Neural cell (in vitro differentiated cells): Measurements from ENCODE around the gene PIAS4. TPM values are rescaled to one million over a fixed set of nuclear protein-coding genes. Genes with fewer than 3 reads are reported as not detected.

Experiments used
- H2AFZ ChIP-seq: fragments of 200-600, 300-800 bp; sonication (generic), shearing (Covaris generic); 2 replicates; pipeline ENCODE4 v1.6.0; 2014; ENCODE audit warnings: low read depth, mild to moderate bottlenecking, antibody characterized with exemption, low read length, moderate library complexity
- H3F3A ChIP-seq: fragments of 200-600 bp; shearing (Covaris generic); 2 replicates; pipeline ENCODE4 v1.6.1; 2016; ENCODE audit warnings: mild to moderate bottlenecking, moderate library complexity, mixed read lengths, antibody characterized with exemption, low read length; ENCODE audit not compliant: insufficient read depth, poor library complexity, severe bottlenecking
- H3K27ac ChIP-seq: fragments of 200-600, 300-800 bp; sonication (generic), shearing (Covaris generic); 2 replicates; pipeline ENCODE4 v1.5.1; 2014; ENCODE audit warnings: mild to moderate bottlenecking, low read length, moderate library complexity
- H3K27me3 ChIP-seq: fragments of 300-800, 200-600 bp; sonication (generic), shearing (Covaris generic); 2 replicates; pipeline ENCODE4 v1.6.0; 2014; ENCODE audit warnings: mild to moderate bottlenecking, low read depth, low read length, moderate library complexity; ENCODE audit not compliant: insufficient read depth
- H3K36me3 ChIP-seq: fragments of 300-800, 200-600 bp; sonication (generic), shearing (Covaris generic); 2 replicates; pipeline ENCODE4 v1.5.1; 2014; ENCODE audit warnings: mild to moderate bottlenecking, antibody characterized with exemption, low read length, moderate library complexity; ENCODE audit not compliant: insufficient read depth
- H3K4me2 ChIP-seq: fragments of 300-800, 200-600 bp; sonication (generic), shearing (Covaris generic); 2 replicates; pipeline ENCODE4 v1.6.0; 2014; ENCODE audit warnings: mild to moderate bottlenecking, low read length
- H3K4me3 ChIP-seq: fragments of 300-800, 200-600 bp; sonication (generic), shearing (Covaris generic); 2 replicates; pipeline ENCODE4 v1.5.1; 2014; ENCODE audit warnings: mild to moderate bottlenecking, low read length, moderate library complexity
- H3K79me2 ChIP-seq: fragments of 200-600 bp; shearing (Covaris generic); replicated peaks from 2 replicates; pipeline ENCODE4 v1.6.0; 2014; ENCODE audit warnings: mild to moderate bottlenecking, low read length, moderate library complexity; ENCODE audit not compliant: insufficient read depth
- H3K9ac ChIP-seq: fragments of 300-800, 200-600 bp; sonication (generic), shearing (Covaris generic); 2 replicates; pipeline ENCODE4 v1.6.1; 2016; ENCODE audit warnings: mild to moderate bottlenecking, low read length, mixed read lengths
- H3K9me2 ChIP-seq: fragments of 200-600 bp; shearing (Covaris generic); 2 replicates; pipeline ENCODE4 v1.6.1; 2016; ENCODE audit warnings: mild to moderate bottlenecking, low read length, mixed read lengths; ENCODE audit not compliant: insufficient read depth
- H3K9me3 ChIP-seq: fragments of 200-600, 300-800 bp; sonication (generic), shearing (Covaris generic); 2 replicates; pipeline ENCODE4 v1.6.1; 2016; ENCODE audit warnings: mild to moderate bottlenecking, mixed run types, low read length, moderate library complexity, mixed read lengths
- H4K20me1 ChIP-seq: fragments of 200-600 bp; shearing (Covaris generic); 2 replicates; pipeline ENCODE4 v1.6.1; 2016; ENCODE audit warnings: mild to moderate bottlenecking, mixed run types; ENCODE audit not compliant: insufficient read depth
- CTCF ChIP-seq: fragments of 450-650 bp; IDR thresholded peaks from 2 replicates; pipeline ENCODE4 v1.5.1; 2014; ENCODE audit warnings: antibody characterized with exemption, mild to moderate bottlenecking, moderate library complexity; ENCODE audit not compliant: poor library complexity, severe bottlenecking
- EP300 ChIP-seq: fragments of 450-650 bp; conservative IDR thresholded peaks from 2 replicates; pipeline ENCODE4 v1.6.1; 2014; ENCODE audit warnings: antibody characterized with exemption, mild to moderate bottlenecking, moderate library complexity; ENCODE audit not compliant: poor library complexity, severe bottlenecking
- EZH2 ChIP-seq: fragments of 200-600, 300-800 bp; shearing (Covaris generic), sonication (generic); IDR thresholded peaks from 2 replicates; pipeline ENCODE4 v1.6.1; 2014; ENCODE audit warnings: antibody characterized with exemption, low read length, borderline replicate concordance, mild to moderate bottlenecking; ENCODE audit not compliant: insufficient read depth, poor library complexity, severe bottlenecking
- MXI1 ChIP-seq: fragments of 450-650 bp; conservative IDR thresholded peaks from 2 replicates; pipeline ENCODE4 v1.6.1; 2014; ENCODE audit warnings: antibody characterized with exemption, mild to moderate bottlenecking; ENCODE audit not compliant: poor library complexity, severe bottlenecking
- POLR2AphosphoS5 ChIP-seq: IDR thresholded peaks from 2 replicates; pipeline ENCODE4 v1.6.1; 2012
- RAD21 ChIP-seq: fragments of 450-650 bp; conservative IDR thresholded peaks from 2 replicates; pipeline ENCODE4 v1.6.1; 2014; ENCODE audit warnings: antibody characterized with exemption, mild to moderate bottlenecking, moderate library complexity
- SMC3 ChIP-seq: fragments of 450-650 bp; conservative IDR thresholded peaks from 2 replicates; pipeline ENCODE4 v1.6.1; 2014; ENCODE audit warnings: antibody characterized with exemption, mild to moderate bottlenecking, moderate library complexity; ENCODE audit not compliant: poor library complexity
- TAF1 ChIP-seq: IDR thresholded peaks from 2 replicates; pipeline ENCODE4 v1.6.1; 2012; ENCODE audit warnings: low read depth
- polyA plus RNA-seq: library from polyadenylated mRNA; depleted of rRNA; stranded (reverse); fragments of >200 nt; gene quantifications from 2 replicates; pipeline ENCODE4 v1.2.3, GENCODE V29; 2014
- TF ChIP-seq, protein P1 (sequence below): IDR thresholded peaks from 2 replicates; pipeline ENCODE4 v1.6.1; 2012; ENCODE audit warnings: borderline replicate concordance

The PIAS4 gene
- polyA plus RNA-seq, 1 donor from 2014 or later: 22.3 TPM

GRCh38 chr19:4044990-4045465 lies 37.5 kb downstream of the PIAS4 start:
- Histone ChIP-seq H3F3A (no peaks in the 10 kb centered on the region), H3K27me3 (no peaks in the 10 kb centered on the region), H3K9me2 (no peaks in the 10 kb centered on the region), H4K20me1 (no peaks in the 10 kb centered on the region), H3K4me2 (no peak overlapping the region), H2AFZ (no peak overlapping the region), H3K9ac (no peak overlapping the region), H3K79me2 (no peaks in the 10 kb centered on the region), H3K36me3 (no peaks in the 10 kb centered on the region), H3K4me3 (no peak overlapping the region), H3K27ac (no peak overlapping the region), H3K9me3 (no peaks in the 10 kb centered on the region)
- TF ChIP-seq SMC3 (no peak), EP300 (no peak), TAF1 (no peak), POLR2AphosphoS5 (no peak), MXI1 (no peak), CTCF (no peak), EZH2 (no peak), RAD21 (no peak)
- TF ChIP-seq, protein P1, sequence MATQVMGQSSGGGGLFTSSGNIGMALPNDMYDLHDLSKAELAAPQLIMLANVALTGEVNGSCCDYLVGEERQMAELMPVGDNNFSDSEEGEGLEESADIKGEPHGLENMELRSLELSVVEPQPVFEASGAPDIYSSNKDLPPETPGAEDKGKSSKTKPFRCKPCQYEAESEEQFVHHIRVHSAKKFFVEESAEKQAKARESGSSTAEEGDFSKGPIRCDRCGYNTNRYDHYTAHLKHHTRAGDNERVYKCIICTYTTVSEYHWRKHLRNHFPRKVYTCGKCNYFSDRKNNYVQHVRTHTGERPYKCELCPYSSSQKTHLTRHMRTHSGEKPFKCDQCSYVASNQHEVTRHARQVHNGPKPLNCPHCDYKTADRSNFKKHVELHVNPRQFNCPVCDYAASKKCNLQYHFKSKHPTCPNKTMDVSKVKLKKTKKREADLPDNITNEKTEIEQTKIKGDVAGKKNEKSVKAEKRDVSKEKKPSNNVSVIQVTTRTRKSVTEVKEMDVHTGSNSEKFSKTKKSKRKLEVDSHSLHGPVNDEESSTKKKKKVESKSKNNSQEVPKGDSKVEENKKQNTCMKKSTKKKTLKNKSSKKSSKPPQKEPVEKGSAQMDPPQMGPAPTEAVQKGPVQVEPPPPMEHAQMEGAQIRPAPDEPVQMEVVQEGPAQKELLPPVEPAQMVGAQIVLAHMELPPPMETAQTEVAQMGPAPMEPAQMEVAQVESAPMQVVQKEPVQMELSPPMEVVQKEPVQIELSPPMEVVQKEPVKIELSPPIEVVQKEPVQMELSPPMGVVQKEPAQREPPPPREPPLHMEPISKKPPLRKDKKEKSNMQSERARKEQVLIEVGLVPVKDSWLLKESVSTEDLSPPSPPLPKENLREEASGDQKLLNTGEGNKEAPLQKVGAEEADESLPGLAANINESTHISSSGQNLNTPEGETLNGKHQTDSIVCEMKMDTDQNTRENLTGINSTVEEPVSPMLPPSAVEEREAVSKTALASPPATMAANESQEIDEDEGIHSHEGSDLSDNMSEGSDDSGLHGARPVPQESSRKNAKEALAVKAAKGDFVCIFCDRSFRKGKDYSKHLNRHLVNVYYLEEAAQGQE: no peak

DNA sequence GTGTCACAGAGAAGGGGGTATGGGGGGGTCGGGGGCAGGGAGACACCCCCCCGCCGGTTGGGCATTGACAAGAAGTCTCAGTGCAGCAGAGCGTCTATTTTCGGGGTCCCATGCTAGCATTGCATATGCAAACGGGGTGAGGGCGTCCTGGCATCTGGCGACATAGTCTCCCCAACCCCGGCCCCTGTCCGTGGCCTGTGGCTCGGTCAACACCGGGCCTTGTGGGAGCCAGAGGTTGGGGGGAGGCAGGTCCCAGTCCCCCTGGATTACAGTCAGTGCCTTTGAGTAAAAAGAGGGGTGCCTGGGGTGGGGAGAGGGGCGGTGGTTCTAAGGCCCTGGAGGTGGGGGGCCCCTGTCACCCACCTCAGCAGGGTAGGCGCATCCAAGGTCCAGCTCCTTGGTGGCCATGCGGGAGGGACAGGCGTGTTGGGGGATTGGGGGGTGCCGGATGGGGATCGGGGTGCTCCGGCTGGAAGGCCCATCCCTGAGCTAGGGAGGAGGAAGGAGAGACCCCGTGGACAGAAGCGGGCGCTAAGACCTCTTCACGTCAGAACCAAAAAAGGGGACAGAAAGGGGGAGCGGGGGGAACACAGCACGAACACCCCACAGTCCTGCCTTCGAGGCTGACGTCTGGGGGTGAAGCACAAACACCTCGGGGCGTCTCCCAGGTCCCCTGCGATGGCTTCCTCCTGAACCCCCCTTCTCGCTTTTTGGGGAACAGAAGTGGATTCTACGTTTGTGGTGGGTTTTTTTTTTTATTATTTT lies 38.2 kb downstream of the PIAS4 start:
- no peak overlapping the region for H3K9ac ChIP-seq
- H3K36me3 ChIP-seq: no peaks in the 10 kb centered on the region
- no peak overlapping the region for H3K4me2 ChIP-seq
- TF ChIP-seq TAF1: no peak
- TF ChIP-seq EP300: no peak
- no peak for TF ChIP-seq RAD21
- TF ChIP-seq, protein P1: no peak
- no peak for TF ChIP-seq POLR2AphosphoS5
- no peak for TF ChIP-seq SMC3
- no peak for TF ChIP-seq EZH2
- no peak for TF ChIP-seq MXI1
- TF ChIP-seq CTCF: no peak
- H2AFZ ChIP-seq: no peak overlapping the region
- no peaks in the 10 kb centered on the region for H4K20me1 ChIP-seq
- H3K27ac ChIP-seq: no peak overlapping the region
- H3K4me3 ChIP-seq: no peak overlapping the region
- H3K9me2 ChIP-seq: no peaks in the 10 kb centered on the region
- H3K27me3 ChIP-seq: no peaks in the 10 kb centered on the region
- no peaks in the 10 kb centered on the region for H3K79me2 ChIP-seq
- no peaks in the 10 kb centered on the region for H3K9me3 ChIP-seq
- H3F3A ChIP-seq: no peaks in the 10 kb centered on the region
